Activated T-helper 1 cell treated with anti-CD3 and anti-CD28 coated beads, Interleukin-12 subunit alpha, Interleukin-12 subunit beta, Interleukin-2, Interleukin-4 antibody, amounts not matched to agents 30 ng/mL and 10 ng/mL and 1 ng/mL, durations not matched to agents 14 hours and 24 hours and 36 hours (primary cell): ENCODE measurements around the gene NBPF1. TPM values are rescaled to one million over a fixed set of nuclear protein-coding genes. Genes with fewer than 3 reads are reported as not detected.
"Not testable (repeated sequence)": the region's sequence is repeated elsewhere in the genome, so short reads cannot be mapped to it uniquely, and the experiment has no call there.

ENCODE experiments used
- DNase-seq: peaks from one replicate; pipeline ENCODE4 v3.0.0; 2021; ENCODE audit warnings: low spot score
- H3K27ac Mint-ChIP-seq: one replicate; pipeline ENCODE4 v1.8.0; 2021; ENCODE audit warnings: mild to moderate bottlenecking, mixed read lengths
- H3K27me3 Mint-ChIP-seq: one replicate; pipeline ENCODE4 v1.8.0; 2022; ENCODE audit warnings: mild to moderate bottlenecking, moderate library complexity, mixed read lengths; ENCODE audit not compliant: insufficient read depth
- H3K36me3 Mint-ChIP-seq: one replicate; pipeline ENCODE4 v1.8.0; 2021; ENCODE audit warnings: low read depth, mixed read lengths
- H3K4me1 Mint-ChIP-seq: one replicate; pipeline ENCODE4 v1.8.0; 2021; ENCODE audit warnings: low read depth, mixed read lengths
- H3K4me3 Mint-ChIP-seq: one replicate; pipeline ENCODE4 v1.8.0; 2021; ENCODE audit warnings: mild to moderate bottlenecking, moderate library complexity, mixed read lengths
- H3K9me3 Mint-ChIP-seq: one replicate; pipeline ENCODE4 v1.8.0; 2021; ENCODE audit warnings: mixed read lengths
- intact Hi-C: fragments of 100-400 bp; cut with micrococcal nuclease; formaldehyde crosslinking; loops from one replicate; pipeline ENCODE4 v1.15.1; 2024
- total RNA-seq: library from RNA; stranded (reverse); gene quantifications from 2 replicates; pipeline ENCODE4 v1.2.3, GENCODE V29; 2022

Gene NBPF1
- total RNA-seq: 4.4 and 6.1 TPM in 2 replicates

DNA sequence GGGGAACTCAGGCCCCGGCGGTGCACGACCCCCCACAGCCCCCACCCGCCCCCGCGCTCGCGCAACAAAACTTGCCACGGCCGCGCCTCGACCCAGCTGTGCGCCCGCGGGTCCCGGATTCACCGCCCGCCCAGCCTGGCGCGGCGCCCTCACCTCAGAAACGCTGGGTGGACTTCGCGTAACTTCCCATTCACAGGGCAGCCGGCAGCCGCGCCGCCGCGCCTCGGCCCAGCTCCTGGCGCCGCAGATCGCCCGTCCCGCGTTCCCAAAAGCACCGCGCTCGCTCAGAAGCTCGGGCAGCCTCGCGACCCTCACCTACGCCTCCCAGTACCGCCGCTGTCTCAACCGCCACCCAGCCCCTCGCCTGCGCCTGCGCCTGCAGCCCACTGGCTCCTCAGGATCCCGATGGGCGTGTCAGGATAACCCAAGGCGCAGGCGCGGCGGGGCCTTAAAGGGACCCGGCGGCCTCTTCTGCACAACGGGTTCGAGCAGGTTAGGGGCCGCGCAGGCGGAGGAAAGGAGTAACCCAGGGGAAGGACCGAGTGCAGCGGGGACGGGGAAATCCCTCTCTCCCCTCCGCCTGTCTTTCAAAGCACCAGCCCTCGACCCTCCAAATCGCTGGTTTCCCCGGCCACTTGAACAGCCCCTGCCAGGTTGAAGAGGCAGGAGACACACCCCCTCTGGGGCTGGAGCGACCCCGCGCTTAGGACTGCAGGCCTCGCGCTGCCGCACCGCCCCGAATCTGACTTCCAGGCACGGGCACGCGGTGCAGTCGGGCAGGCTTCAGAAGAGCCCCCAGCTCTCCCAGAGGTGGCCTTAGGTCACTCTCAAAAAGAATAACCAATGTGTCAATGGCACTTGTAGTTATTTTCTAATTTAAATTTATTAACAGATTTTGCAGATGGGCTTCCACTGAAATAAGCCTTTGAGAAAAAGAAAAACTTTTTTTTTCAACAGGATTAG is at the start of gene NBPF1:
Gene NBPF1, minus strand, starts transcription at position 380 of the 963 bp plus-strand sequence.
- no peaks in the 10 kb centered on the region for H3K9me3 Mint-ChIP-seq
- H3K36me3 Mint-ChIP-seq: no peaks in the 10 kb centered on the region
- H3K4me3 Mint-ChIP-seq: no peak within 1 kb of the TSS
- H3K27ac Mint-ChIP-seq: no peak within 1 kb of the TSS
- H3K27me3 Mint-ChIP-seq: no peaks in the 10 kb centered on the region
- no peaks in the 10 kb centered on the region for H3K4me1 Mint-ChIP-seq
- intact Hi-C loops: loop anchor here (1.0 kb wide), 1 partner anchor 31 kb away; no protein-coding TSS in a partner anchor
- peak; percentile 87 for DNase-seq

GRCh38 chr1:16658234-16658633 is 44.9 kb upstream of the NBPF1 start:
- H3K4me1 Mint-ChIP-seq, intact Hi-C loops, H3K27ac Mint-ChIP-seq, H3K9me3 Mint-ChIP-seq, DNase-seq, H3K4me3 Mint-ChIP-seq, H3K36me3 Mint-ChIP-seq, H3K27me3 Mint-ChIP-seq: not testable (repeated sequence)

DNA sequence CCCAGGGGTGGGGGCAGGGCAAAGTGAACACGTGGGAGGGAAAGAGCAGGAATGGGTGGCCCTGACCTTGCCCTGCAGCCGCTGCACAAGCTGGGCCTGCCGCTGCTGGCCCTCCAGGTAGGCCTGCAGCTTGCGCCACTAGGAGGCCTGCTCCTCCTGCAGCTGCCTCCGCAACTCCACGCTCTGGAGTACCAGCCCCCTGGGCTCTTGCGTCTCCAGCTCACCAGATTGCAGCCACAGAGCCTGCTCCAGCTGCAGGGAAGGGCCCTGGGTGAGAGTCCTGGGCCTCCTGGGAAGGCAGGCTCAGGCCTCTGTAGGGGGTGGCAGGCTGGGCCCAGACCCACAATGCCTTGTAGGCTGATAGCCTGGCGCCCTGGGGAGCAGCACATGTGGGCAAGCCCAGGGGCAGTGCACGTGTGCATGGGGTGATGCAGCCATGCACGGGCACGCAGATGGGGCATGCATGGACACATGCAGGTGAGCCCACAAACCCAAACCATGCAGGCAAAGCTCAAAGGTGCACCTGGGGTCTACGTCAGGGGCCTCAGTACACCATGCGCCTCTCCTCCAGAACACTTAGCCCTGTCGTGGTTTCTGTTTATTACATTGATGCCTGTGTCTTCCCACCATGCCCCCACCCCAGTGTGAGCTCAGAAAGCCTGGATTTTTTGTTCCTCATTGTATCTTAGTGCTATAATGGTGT is 43.8 kb upstream of the NBPF1 start:
- H3K4me3 Mint-ChIP-seq, H3K4me1 Mint-ChIP-seq, H3K9me3 Mint-ChIP-seq, H3K27ac Mint-ChIP-seq, DNase-seq, H3K36me3 Mint-ChIP-seq, intact Hi-C loops, H3K27me3 Mint-ChIP-seq: not testable (repeated sequence)

GRCh38 chr1:16656574-16656973 is 43.2 kb upstream of the NBPF1 start:
- H3K9me3 Mint-ChIP-seq, H3K4me3 Mint-ChIP-seq, H3K36me3 Mint-ChIP-seq, H3K27me3 Mint-ChIP-seq, H3K27ac Mint-ChIP-seq, H3K4me1 Mint-ChIP-seq, DNase-seq, intact Hi-C loops: not testable (repeated sequence)

DNA sequence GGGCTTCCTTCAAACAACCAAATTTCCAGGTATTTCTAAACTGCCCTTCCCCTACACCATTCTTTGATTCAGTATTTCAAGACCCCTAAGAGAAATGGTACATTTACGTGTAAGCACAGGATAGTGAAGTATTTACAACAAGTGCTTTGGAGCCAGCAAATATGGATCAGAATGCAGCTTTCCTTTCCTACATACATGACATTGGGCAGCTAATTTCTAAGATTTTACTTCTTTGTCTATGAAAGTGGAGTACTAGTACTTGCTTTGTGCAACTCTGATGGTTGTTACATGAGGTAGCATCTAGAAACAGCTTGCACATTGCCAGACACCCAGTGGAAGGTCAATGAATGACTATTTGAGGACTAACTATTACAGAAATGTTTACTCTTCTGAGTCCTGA is 38.2 kb upstream of the NBPF1 start:
- H3K36me3 Mint-ChIP-seq, H3K27ac Mint-ChIP-seq, H3K27me3 Mint-ChIP-seq, H3K4me1 Mint-ChIP-seq, H3K4me3 Mint-ChIP-seq, intact Hi-C loops, H3K9me3 Mint-ChIP-seq: not testable (repeated sequence)
- peak; percentile 0 for DNase-seq

- H3K27ac Mint-ChIP-seq, H3K36me3 Mint-ChIP-seq, H3K4me1 Mint-ChIP-seq, H3K9me3 Mint-ChIP-seq, H3K4me3 Mint-ChIP-seq, DNase-seq, intact Hi-C loops: not testable (repeated sequence)
- peaks cover 12% of the 10 kb centered on the region for H3K27me3 Mint-ChIP-seq
Measured at GRCh38 chr1:16649960-16650359, 36.6 kb upstream of the NBPF1 start.

DNA sequence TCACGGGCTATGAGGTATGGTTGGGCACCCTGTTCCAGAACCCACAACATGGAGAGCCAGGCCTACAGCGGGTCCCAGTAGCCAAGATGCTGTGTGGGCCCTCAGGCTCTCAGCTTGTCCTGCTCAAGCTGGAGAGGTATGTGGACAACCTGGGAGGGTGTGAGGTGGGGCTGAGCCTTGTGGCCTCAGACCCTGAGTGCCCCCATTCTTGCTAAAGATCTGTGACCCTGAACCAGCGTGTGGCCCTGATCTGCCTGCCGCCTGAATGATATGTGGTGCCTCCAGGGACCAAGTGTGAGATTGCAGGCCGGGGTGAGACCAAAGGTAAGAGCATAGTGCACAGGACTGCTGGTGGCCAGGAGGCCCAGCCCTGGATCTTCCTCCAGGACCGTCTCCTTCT is 36.0 kb upstream of the NBPF1 start:
- H3K36me3 Mint-ChIP-seq, H3K4me3 Mint-ChIP-seq, intact Hi-C loops, H3K27ac Mint-ChIP-seq, H3K4me1 Mint-ChIP-seq, H3K9me3 Mint-ChIP-seq: not testable (repeated sequence)
- peaks cover 12% of the 10 kb centered on the region for H3K27me3 Mint-ChIP-seq
- DNase-seq: peak; percentile 0

DNA sequence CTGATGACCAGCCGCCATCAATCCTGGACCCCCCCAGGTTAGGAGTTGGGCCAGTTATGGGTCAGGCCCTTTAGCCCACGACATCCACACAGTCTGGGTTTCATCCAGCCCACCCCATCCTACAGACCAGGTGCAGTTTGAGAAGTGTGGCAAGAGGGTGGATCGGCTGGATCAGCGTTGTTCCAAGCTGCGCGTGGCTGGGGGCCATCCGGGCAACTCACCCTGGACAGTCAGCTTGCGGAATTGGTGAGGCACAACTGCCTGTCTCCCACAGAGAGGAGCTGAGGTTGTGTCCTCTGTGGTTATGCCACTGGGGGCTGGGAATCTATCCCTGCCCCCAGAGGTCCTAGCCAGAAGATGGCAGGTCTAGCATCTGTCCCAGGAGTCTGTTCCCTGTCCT is 35.4 kb upstream of the NBPF1 start:
- H3K27me3 Mint-ChIP-seq: peaks cover 12% of the 10 kb centered on the region
- H3K9me3 Mint-ChIP-seq, H3K4me1 Mint-ChIP-seq, DNase-seq, intact Hi-C loops, H3K4me3 Mint-ChIP-seq, H3K27ac Mint-ChIP-seq, H3K36me3 Mint-ChIP-seq: not testable (repeated sequence)

- H3K4me1 Mint-ChIP-seq, intact Hi-C loops, H3K27ac Mint-ChIP-seq, H3K4me3 Mint-ChIP-seq, H3K36me3 Mint-ChIP-seq, DNase-seq, H3K9me3 Mint-ChIP-seq: not testable (repeated sequence)
- peaks cover 12% of the 10 kb centered on the region for H3K27me3 Mint-ChIP-seq
Measured at GRCh38 chr1:16648250-16648649, 34.9 kb upstream of the NBPF1 start.

GRCh38 chr1:16647179-16648176 is 34.1 kb upstream of the NBPF1 start:
- H3K9me3 Mint-ChIP-seq, H3K27ac Mint-ChIP-seq, H3K4me3 Mint-ChIP-seq, H3K4me1 Mint-ChIP-seq, H3K36me3 Mint-ChIP-seq, intact Hi-C loops: not testable (repeated sequence)
- peak; percentile 0 for DNase-seq
- peaks cover 10% of the 10 kb centered on the region for H3K27me3 Mint-ChIP-seq

DNA sequence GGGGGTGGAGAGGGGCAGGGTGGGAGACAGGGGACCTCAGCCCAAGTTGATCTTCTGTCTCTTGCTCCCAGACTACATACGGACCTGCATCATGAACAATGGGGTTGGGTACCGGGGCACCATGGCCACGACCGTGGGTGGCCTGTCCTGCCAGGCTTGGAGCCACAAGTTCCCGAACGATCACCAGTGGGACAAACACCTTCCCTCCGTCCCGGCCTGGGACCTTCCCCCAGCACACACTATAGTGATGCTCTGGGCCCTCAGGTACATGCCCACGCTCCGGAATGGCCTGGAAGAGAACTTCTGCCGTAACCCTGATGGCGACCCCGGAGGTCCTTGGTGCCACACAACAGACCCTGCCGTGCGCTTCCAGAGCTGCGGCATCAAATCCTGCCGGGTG is 33.4 kb upstream of the NBPF1 start:
- H3K27ac Mint-ChIP-seq, H3K9me3 Mint-ChIP-seq, H3K4me3 Mint-ChIP-seq, H3K36me3 Mint-ChIP-seq, DNase-seq, H3K4me1 Mint-ChIP-seq, intact Hi-C loops: not testable (repeated sequence)
- peaks cover 10% of the 10 kb centered on the region for H3K27me3 Mint-ChIP-seq

DNA sequence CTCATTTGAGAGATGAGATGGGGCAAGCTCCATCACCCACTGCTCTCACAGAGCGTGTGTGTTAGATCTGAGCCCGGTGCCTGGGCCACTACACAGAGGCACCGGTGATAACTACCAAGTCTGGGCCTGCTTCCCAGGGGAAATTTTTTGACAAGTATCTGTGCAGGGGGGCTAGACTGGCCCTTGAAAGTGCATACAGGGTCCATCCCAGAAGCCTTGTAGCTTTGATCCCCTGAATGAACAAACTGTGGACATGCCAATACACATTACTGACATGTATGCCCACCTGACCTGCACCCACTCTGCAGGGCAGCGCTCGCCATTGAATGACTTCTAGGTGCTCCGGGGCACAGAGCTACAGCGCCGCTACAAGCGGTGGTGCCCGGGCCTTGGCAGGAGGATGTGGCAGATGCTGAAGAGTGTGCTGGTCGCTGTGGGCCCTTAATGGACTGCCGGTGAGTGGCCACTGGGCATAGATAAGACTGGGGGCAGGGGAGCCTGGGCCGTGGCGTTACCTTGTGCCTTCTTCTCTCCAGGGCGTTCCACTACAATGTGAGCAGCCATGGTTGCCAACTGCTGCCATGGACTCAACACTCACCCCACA is 32.8 kb upstream of the NBPF1 start:
- intact Hi-C loops, H3K4me1 Mint-ChIP-seq, H3K36me3 Mint-ChIP-seq, H3K9me3 Mint-ChIP-seq, H3K27ac Mint-ChIP-seq, H3K4me3 Mint-ChIP-seq: not testable (repeated sequence)
- peak; percentile 1 for DNase-seq
- H3K27me3 Mint-ChIP-seq: peaks cover 10% of the 10 kb centered on the region
